ENCODE data around the gene SIRT4.
A peak's percentile ranks its signal among the peaks of the same experiment; 100 is the strongest.
"Not testable (repeated sequence)": the region's sequence is repeated elsewhere in the genome, so short reads cannot be mapped to it uniquely, and the experiment has no call there.

Gene SIRT4

GRCh38 chr12:120283318-120283717 lies 18.8 kb upstream of the SIRT4 start:
- no peak for DNase-seq

DNA sequence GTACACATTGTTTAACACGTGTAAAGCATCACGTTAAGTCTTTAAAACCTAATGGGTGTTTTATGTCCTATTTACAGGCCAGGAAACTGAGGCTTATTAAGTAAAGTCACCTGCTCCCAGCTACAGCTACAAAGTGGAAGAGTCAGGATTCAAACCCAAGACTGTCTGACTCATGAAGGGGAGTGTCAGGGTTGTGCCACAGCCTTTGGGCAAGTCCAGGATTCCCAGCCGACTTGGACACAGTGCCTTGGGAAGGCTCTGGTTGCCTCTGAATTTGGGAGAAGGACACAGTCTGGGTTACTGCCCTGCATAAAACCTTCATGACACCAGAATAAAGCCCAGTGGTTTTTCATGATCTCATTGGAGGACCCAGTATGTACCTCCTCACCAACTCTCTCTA lies 17.7 kb upstream of the SIRT4 start:
- no peak for DNase-seq

- DNase-seq = no peak
Measured at GRCh38 chr12:120286768-120287490, 15.2 kb upstream of the SIRT4 start.

- no peak for DNase-seq
Measured at GRCh38 chr12:120287491-120287890, 14.6 kb upstream of the SIRT4 start.

DNA sequence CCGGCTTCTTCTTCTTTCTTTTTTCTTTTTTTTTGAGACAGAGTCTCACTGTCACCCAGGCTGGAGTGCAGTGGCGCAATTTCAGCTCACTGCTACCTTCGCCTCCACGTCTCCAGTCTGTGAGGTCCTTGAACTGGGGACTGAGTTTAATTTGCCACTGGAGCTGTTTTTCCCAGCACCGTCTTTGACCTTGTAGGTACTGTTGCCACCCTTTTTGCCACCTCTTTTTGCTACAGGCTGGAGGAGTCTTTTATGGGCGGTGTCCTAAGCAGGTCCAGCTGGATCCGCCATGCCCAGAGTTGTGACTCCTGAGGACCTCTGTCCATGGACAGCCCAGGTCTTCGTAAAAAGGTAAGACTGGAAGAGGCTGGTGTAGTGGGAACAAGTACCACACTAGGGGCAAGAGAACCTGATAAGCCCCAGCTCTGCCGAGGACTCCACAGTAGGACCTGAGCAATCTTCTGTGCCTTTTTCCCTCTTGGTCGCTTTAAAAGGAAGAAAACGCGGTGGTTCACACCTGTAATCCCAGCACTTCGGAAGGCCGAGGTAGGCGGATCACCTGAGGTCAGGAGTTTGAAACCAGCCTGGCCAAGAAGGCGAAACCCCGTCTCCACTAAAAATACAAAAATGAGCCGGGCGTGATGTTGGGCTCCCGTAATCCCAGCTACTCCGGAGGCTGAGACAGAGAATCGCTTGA lies 11.4 kb upstream of the SIRT4 start:
- peak; percentile 19 for DNase-seq

DNA sequence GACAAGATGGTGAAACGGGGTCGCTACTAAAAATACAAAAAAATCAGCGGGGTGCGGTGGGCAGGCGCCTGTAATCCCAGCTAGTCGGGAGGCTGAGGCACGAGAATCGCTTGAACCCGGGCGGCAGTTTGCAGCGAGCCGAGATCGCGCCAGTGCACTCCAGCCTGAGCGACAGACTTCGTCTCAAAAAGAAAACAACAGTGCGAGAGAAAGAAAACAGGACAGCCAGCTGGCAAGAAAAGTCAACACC lies 9.8 kb upstream of the SIRT4 start:
- DNase-seq = no peak

- DNase-seq = peak; percentile 90
Measured at GRCh38 chr12:120292661-120293531, 9.2 kb upstream of the SIRT4 start, which contains the start of gene RNU4-1. Gene RNU4-1 (minus strand): TSS chr12:120293237.

GRCh38 chr12:120314220-120314619 lies 12.1 kb downstream of the SIRT4 start:
- no peak for DNase-seq

DNA sequence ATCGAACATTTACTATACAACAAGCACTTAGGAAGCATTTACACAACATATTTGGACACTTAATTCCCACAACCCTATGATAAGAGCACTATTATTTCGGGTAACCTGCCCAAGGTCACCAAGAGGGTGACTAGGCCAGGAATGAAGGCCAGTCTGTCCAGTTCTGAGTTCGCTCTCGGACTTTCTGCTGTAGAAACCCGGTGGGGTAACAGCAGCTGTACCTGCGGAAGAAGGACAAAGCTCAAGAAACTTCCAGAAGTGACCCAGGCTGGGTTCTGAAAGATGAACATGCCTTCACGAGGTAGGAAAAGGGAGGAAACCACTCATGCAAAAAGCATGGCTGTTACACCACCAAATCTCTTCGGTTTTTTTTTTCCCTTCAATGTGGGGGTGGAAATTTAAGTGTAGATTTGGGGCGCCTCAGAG lies 14.7 kb downstream of the SIRT4 start:
- DNase-seq = no peak

GRCh38 chr12:120317224-120318105 lies 15.3 kb downstream of the SIRT4 start:
- peak; percentile 100 for DNase-seq

DNA sequence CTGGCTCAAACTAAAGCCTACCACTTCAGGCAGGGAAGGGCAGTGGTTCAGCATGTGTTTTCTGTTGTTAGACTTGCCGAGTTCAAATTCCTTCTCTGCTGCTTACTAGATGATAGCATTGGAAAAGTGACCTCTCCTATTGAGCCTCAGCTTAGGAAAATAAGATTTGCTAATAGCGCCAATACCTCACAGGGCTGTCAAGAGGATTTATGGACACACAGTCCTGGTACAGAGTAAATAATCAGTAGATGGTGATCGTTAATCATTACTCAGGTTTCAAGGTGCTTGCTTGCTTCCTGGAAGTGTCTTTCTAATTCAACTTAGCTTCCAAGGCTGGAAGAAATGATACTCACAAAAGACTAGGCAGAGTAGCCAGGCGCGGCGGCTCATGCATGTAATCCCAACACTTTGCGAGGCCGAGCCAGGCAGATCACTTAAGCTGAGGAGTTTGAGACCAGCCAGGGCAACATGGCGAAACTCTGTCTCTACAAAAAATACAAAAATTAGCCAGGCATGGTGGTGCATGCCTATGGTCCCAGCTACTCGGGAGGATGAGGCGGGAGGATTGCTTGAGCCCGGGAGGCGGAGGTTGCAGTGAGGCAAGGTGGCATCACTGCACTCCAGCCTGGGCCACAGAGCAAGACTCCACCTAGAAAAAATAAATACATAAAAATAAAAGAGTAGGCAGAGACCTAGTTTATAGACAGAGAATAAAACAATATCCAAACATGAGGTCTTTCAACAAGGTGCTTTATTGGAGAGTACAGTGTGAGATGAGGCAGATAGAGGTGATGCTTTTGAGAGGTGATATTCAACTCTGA lies 19.5 kb downstream of the SIRT4 start:
- DNase-seq = no peak

DNA sequence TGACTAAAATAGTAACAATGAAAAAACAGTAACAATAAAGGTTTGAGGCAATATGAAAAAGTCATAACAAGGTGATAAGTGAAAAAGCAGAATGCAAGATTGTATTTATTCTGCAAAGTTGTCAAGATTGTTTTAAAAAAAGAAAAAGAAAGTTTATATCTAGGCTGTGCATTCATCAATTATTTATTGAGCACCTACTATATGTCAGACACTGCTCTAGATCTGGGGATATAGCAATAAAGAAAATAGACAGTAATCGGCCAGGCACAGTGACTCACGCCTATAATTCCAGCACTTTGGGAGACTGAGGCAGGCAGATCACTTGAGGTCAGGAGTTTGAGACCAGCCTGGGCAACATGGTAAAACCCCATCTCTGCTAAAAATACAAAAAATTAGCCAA lies 21.7 kb downstream of the SIRT4 start:
- no peak for DNase-seq

GRCh38 chr12:120324841-120325417 lies 22.8 kb downstream of the SIRT4 start:
- no peak for DNase-seq

DNA sequence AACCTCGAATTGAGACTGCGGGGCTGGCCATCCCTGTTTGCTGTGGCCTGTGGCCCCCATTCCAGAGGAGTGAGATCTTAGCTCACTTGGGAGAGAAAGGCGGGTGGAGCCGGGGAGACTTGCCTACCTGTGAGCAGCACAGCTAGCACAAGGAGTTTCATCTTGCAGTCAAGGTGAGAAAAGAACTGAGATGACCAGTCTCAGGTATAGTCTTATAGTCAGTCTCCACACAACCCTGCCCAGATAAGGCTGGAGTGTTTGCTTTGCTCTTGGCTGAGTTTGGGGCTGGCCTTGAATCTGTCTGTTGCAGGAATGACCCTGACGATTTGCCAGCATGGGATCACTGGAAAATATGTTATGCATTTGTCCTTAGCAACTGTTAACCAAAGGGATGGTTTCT lies 25.5 kb downstream of the SIRT4 start, which contains the start of gene PLA2G1B:
Gene PLA2G1B, minus strand, starts transcription at position 187 of the 400 bp plus-strand sequence. Its CDS starts 26 bp downstream, at position 161.
- no peak for DNase-seq

DNA sequence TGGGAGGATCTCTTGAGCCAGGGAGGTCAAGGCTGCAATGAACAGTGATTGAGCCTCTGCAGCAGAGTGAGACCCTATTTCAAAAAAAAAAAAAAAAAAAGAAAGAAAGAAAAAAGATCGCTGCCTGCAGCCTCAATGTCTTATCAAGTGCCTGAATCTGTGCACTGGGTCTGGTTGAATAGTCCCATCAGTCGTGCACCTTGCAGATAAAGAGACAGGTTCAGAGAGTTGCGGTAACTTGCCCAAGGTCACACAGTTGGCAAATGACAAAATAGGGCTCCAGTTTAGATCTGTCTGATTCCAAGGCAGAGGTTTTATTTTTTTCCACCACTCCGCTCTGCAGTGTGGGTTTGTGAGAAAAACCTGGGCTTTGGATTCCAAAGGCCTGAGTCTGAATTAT lies 26.1 kb downstream of the SIRT4 start:
- DNase-seq = no peak

GRCh38 chr12:120331390-120331789 lies 29.3 kb downstream of the SIRT4 start:
- DNase-seq = no peak

- no peak for DNase-seq
Measured at GRCh38 chr12:120332041-120332440, 29.9 kb downstream of the SIRT4 start.

GRCh38 chr12:120332523-120332922 lies 30.4 kb downstream of the SIRT4 start:
- no peak for DNase-seq

GRCh38 chr12:120335447-120335846 lies 33.3 kb downstream of the SIRT4 start:
- peak; percentile 18 for DNase-seq

- DNase-seq = not testable (repeated sequence)
Measured at GRCh38 chr12:120336392-120336791, 34.3 kb downstream of the SIRT4 start.

GRCh38 chr12:120337730-120338129 lies 35.6 kb downstream of the SIRT4 start:
- DNase-seq = no peak

Data from CD4-positive, alpha-beta T cell treated with Interleukin-12 subunit alpha and Interleukin-12 subunit beta, for 1 hour (primary cell).